GM23338 (cell line): ENCODE results near the gene MALRD1.

Source experiments
- CTCF ChIP-seq, 2 experiments: fragments of 200-600 bp in 1 of 2; sonication (generic) in 1 of 2; conservative IDR thresholded peaks; 2 replicates each; pipeline versions ENCODE4 v1.5.1 to v1.6.1; 2016 to 2017; ENCODE audit warnings: antibody characterized with exemption in 2 of 2, low read depth in 2 of 2, mild to moderate bottlenecking in 2 of 2, moderate library complexity in 1 of 2
- EZH2 ChIP-seq: fragments of 200-600 bp; sonication (generic); IDR thresholded peaks from one replicate; pipeline ENCODE4 v1.8.0; 2017; ENCODE audit warnings: antibody characterized with exemption, mild to moderate bottlenecking, low read depth; ENCODE audit not compliant: unreplicated experiment
- EZH2phosphoT487 ChIP-seq: fragments of 200-600 bp; sonication (generic); IDR thresholded peaks from one replicate; pipeline ENCODE4 v1.8.1; 2018; ENCODE audit warnings: antibody characterized with exemption; ENCODE audit not compliant: unreplicated experiment
- JUNB ChIP-seq: IDR thresholded peaks from one replicate; pipeline ENCODE4 v1.6.1; 2016; ENCODE audit warnings: antibody characterized with exemption; ENCODE audit not compliant: unreplicated experiment
- POLR2AphosphoS5 ChIP-seq: IDR thresholded peaks from 2 replicates; pipeline ENCODE4 v1.6.1; 2016; ENCODE audit warnings: antibody characterized with exemption, low read depth
- STAT1 ChIP-seq: IDR thresholded peaks from one replicate; pipeline ENCODE4 v1.6.1; 2016; ENCODE audit warnings: antibody characterized with exemption; ENCODE audit not compliant: unreplicated experiment

- TF ChIP-seq CTCF (conservative IDR thresholded peaks at IDR 0.05; ENCODE audit: low read depth in 2 of 2) (no peak), EZH2 (no peak), JUNB (no peak), POLR2AphosphoS5 (no peak), EZH2phosphoT487 (no peak), STAT1 (no peak)
Observed at GRCh38 chr10:19620811-19621210, 572.2 kb downstream of the MALRD1 start.
